Frontal cortex (tissue), 4 donors: Measurements from ENCODE around the gene PPIAL4G. TPM values are rescaled to one million over a fixed set of nuclear protein-coding genes. Genes with fewer than 3 reads are reported as not detected.
"Not testable (repeated sequence)": the region's sequence is repeated elsewhere in the genome, so short reads cannot be mapped to it uniquely, and the experiment has no call there.

ENCODE experiments used
- DNase-seq, 2 donors: peaks; one replicate each; pipeline ENCODE4 v3.0.0; 2012; ENCODE audit warnings: low spot score in 2 of 2
- FAIRE-seq: peaks from 2 replicates; lab custom pipeline; 2012; peaks lifted over from hg19 to GRCh38; lab: Jason Lieb, UNC
- total RNA-seq: library from RNA; depleted of rRNA; stranded (reverse); fragments of >200 nt; gene quantifications from one replicate; pipeline ENCODE4 v1.2.3, GENCODE V29; 2014
- donor health status: control.
- donor health status: control.
- donor health status: control.

The PPIAL4G gene
- total RNA-seq = 0.41 TPM

GRCh38 chr1:148483029-148483428 lies at the start of gene PPIAL4G:
PPIAL4G (minus strand) TSS chr1:148483302; CDS start chr1:148483252, 50 bp downstream.
- FAIRE-seq = not testable (repeated sequence)

GRCh38 chr1:148532158-148532557 lies 49.1 kb upstream of the PPIAL4G start:
- not testable (repeated sequence) for FAIRE-seq

More at GRCh38 chr1:148483029-148483428, at the start of gene PPIAL4G:
- DNase-seq = not testable (repeated sequence)

GRCh38 chr1:148529101-148529567 lies 46.0 kb upstream of the PPIAL4G start:
- not testable (repeated sequence) for FAIRE-seq

More at GRCh38 chr1:148532158-148532557, 49.1 kb upstream of the PPIAL4G start:
- DNase-seq = not testable (repeated sequence)

DNA sequence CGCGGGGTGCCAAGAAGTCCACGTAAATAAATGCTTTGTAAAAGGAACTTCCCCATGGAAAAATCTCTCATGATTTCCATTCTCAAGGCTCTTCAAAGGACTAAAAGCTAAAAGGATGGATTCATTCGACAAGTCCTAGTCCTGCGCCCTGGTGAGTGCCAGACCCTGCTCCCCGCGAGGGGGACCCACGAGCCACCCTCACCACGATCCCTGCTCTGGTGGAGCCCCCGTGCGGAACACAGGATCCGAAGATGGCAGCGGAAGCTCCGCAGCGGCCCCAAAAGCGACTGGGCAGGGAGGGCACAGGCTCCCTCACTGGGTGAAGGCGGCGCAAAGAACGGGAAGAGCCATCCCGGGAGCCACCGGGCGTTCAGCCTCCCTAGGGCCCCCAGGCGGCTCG lies 45.5 kb upstream of the PPIAL4G start:
- not testable (repeated sequence) for DNase-seq

More at GRCh38 chr1:148529101-148529567, 46.0 kb upstream of the PPIAL4G start:
- not testable (repeated sequence) for DNase-seq

GRCh38 chr1:148526587-148526986 lies 43.5 kb upstream of the PPIAL4G start:
- not testable (repeated sequence) for FAIRE-seq

More for the DNA sequence above, 45.5 kb upstream of the PPIAL4G start:
- FAIRE-seq = not testable (repeated sequence)

DNA sequence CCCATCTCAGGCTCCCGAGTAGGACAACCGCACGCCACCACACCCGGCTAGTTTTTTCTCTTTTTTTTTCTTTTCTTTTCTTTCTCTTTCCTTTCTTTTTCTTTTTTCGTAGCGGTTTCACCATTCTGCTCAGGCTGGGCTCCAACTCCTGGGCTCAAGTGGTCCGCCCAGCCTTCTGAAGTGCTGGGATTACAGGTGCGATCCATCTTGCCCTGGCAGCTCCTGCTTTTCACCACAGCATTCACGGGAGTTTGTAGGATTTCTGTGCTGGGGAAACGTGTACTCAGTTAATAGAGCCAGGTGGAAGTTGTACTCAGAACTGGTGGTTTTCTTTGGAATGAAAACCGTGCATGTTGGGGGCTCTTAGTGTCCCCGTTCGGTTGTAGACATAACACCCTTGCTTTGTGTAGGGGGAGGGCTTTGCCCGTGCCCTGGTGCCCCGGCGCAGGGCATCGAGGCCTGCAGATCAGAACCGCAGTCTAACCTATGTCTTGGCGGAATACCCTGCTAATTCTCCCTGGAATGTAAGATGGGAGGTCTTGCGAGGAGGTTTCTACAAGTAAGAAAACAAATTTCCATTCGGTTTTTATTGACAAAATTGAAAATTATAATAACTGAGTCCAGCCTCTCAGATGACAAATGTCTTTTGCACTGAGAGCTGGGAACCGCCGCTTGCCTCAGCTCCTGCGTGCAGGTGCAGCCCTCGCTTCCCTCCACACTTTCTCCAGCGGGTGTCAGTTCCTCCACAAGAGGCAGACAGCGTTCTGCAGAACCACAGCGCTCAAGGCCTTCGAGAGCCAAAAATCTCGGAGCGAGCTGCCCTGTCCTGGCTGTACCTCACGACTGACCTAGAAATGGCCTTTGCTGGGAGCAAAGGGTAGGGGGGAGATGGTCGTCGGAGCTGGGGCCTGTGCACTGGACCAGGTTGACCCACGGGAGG lies 40.4 kb upstream of the PPIAL4G start:
- FAIRE-seq, DNase-seq: not testable (repeated sequence)

More at GRCh38 chr1:148526587-148526986, 43.5 kb upstream of the PPIAL4G start:
- DNase-seq = not testable (repeated sequence)

DNA sequence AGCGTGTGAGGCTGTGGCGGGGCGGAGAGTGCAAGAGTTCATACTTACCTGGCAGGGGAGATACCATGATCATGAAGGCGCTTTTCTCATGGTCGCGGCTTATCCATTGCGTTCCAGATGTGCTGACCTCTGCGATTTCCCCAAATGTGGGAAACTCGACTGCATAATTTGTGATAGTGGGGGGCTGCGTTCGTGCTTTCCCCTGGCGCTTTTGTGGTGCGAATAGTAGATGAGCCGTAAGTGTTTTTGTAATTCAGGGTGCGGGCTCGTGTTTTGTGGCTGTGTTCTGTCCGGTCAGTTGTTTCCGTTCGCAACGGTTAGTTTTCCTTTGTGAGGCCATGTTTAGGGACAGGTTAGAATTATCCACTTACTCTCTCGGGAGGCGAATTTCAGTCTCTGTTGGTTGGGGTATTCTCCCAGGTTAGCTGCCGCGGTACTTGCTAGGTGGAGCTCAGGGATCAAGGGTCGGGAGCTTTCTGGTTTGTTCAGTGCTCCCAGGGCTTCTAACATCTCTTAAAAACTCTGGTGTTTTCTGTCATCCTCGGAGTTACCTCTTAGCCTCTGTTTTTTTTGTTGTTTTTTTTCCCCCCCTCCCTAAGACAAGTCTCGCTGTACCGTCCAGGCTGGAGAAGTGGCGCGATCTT lies 39.6 kb upstream of the PPIAL4G start:
- DNase-seq, FAIRE-seq: not testable (repeated sequence)

- not testable (repeated sequence) for DNase-seq, FAIRE-seq
Observed at GRCh38 chr1:148522072-148522471, 39.0 kb upstream of the PPIAL4G start.

- DNase-seq, FAIRE-seq: not testable (repeated sequence)
Observed at GRCh38 chr1:148514310-148514709, 31.2 kb upstream of the PPIAL4G start.

GRCh38 chr1:148512571-148513184 lies 29.6 kb upstream of the PPIAL4G start:
- not testable (repeated sequence) for FAIRE-seq, DNase-seq

GRCh38 chr1:148493933-148494332 lies 10.8 kb upstream of the PPIAL4G start:
- FAIRE-seq = not testable (repeated sequence)

DNA sequence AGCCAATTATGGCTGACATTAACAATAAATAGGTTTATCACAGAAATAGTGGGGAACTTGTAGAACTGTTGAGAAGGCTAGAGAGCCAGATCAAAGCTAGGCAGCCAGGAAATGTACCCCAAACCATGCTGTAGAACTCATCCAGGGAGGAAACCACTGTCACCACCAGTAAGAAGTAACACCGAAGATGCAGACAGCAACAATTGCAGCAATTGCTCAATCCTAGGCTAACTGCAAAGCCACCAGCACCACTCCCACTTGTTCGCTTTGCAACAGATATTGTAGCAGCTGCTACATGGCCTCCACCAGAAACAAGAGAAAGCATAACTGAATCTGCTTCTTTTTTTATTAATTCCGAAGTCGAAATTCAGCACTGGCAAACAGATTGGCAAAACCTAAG lies 2.0 kb downstream of the PPIAL4G start:
- FAIRE-seq, DNase-seq: not testable (repeated sequence)

More at GRCh38 chr1:148493933-148494332, 10.8 kb upstream of the PPIAL4G start:
- DNase-seq = not testable (repeated sequence)

DNA sequence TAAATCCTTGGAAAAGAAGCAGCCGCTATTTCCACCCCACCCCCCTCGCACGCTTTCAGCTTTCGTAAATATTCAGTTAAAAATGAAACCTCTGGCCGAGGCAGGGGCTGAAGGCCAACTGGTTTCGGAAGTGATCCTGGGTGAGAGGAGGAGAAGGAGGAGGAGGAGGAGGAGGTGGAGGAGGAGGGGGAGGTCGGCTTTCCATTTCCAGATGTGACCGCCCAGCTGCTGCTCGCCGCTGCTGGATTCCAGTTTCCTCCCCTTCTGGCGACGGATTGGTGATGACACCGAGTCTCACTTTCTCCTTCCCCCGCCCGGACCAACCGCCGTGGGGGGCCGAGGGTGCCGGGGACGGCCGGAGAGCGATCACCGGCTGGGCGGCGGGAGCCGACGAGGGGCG lies 23.4 kb downstream of the PPIAL4G start:
- DNase-seq, FAIRE-seq: not testable (repeated sequence)

- DNase-seq = peak; percentile 6 to 8
- FAIRE-seq = not testable (repeated sequence)
Observed at GRCh38 chr1:148458901-148459581, 24.1 kb downstream of the PPIAL4G start.

- FAIRE-seq, DNase-seq: not testable (repeated sequence)
Observed at GRCh38 chr1:148458398-148458797, 24.7 kb downstream of the PPIAL4G start.

- DNase-seq, FAIRE-seq: not testable (repeated sequence)
Observed at GRCh38 chr1:148452845-148453244, 30.3 kb downstream of the PPIAL4G start.

- not testable (repeated sequence) for DNase-seq, FAIRE-seq
Observed at GRCh38 chr1:148439654-148440325, 43.3 kb downstream of the PPIAL4G start.

DNA sequence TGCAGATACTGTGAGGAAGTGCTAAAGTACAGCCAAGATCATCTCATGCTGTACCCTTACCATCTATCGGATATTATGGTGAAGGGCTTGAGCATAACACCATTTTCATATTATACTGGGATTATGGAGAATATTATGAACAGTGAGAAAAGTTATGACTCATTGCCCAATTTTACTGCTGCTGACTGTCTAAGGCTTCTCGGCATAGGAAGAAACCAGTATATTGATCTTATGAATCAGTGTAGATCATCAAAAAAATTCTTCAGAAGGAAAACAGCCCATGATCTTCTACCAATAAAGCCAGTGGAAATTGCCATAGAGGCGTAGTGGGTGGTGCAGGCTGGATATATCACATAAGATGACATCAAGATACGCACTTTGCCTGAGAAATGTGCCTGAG lies 47.7 kb downstream of the PPIAL4G start:
- DNase-seq (no peak), FAIRE-seq (no peak)
